WTC11 (cell line): ENCODE measurements around the gene HID1. TPM values are rescaled to one million over a fixed set of nuclear protein-coding genes. Genes with fewer than 3 reads are reported as not detected.
A peak's percentile ranks its signal among the peaks of the same experiment; 100 is the strongest.

Experiments used
- ATAC-seq: fragments of 200-7000 bp; cut with Tn5 transposase; 2 replicates; pipeline ENCODE4 v1.10.0; 2021; ENCODE audit warnings: mild to moderate bottlenecking, moderate library complexity
- CTCF ChIA-PET: fragments of 300-600 bp; sonication (Branson Sonifier 250); formaldehyde crosslinking; loops from one replicate; lab custom pipeline; 2021; ENCODE audit warnings: antibody characterized with exemption; lab: Charles Lee
- POLR2A ChIA-PET: fragments of 350-600 bp; sonication (Branson Sonifier 250); formaldehyde crosslinking; loops from one replicate; lab custom pipeline; 2021; ENCODE audit warnings: antibody characterized with exemption; lab: Charles Lee
- DNase-seq: peaks from one replicate; pipeline ENCODE4 v3.0.0; 2021; ENCODE audit warnings: low spot score
- H3K27ac Mint-ChIP-seq: 2 replicates; pipeline ENCODE4 v1.8.0; 2021; ENCODE audit warnings: mixed read lengths
- H3K27me3 Mint-ChIP-seq: 2 replicates; pipeline ENCODE4 v1.8.0; 2021; ENCODE audit warnings: low read depth, mild to moderate bottlenecking, moderate library complexity, mixed read lengths
- H3K36me3 Mint-ChIP-seq: 2 replicates; pipeline ENCODE4 v1.8.0; 2021; ENCODE audit warnings: mixed read lengths
- H3K4me1 Mint-ChIP-seq: 2 replicates; pipeline ENCODE4 v1.8.0; 2022; ENCODE audit warnings: mixed read lengths
- H3K4me3 Mint-ChIP-seq: 2 replicates; pipeline ENCODE4 v1.8.0; 2021; ENCODE audit warnings: mild to moderate bottlenecking, moderate library complexity, mixed read lengths
- H3K9me3 Mint-ChIP-seq: 2 replicates; pipeline ENCODE4 v1.8.0; 2021; ENCODE audit warnings: mixed read lengths
- CREB1 ChIP-seq: sonication (generic); formaldehyde crosslinking; IDR thresholded peaks from 2 replicates; pipeline ENCODE4 v1.8.0; 2023; ENCODE audit warnings: mild to moderate bottlenecking, missing genetic modification reagents
- GTF2I ChIP-seq: fragments of 250-450 bp; sonication (Bioruptor Pico); conservative IDR thresholded peaks from 2 replicates; pipeline ENCODE4 v1.4.0; 2021; ENCODE audit warnings: mild to moderate bottlenecking
- NFATC4 ChIP-seq: fragments of 250-450 bp; sonication (Bioruptor Pico); IDR thresholded peaks from 2 replicates; pipeline ENCODE4 v1.9.0; 2021; ENCODE audit warnings: mild to moderate bottlenecking
- OVOL2 ChIP-seq: fragments of 250-450 bp; sonication (Bioruptor Pico); IDR thresholded peaks from 2 replicates; pipeline ENCODE4 v1.9.0; 2021; ENCODE audit warnings: mild to moderate bottlenecking, borderline replicate concordance
- PREB ChIP-seq: sonication (generic); formaldehyde crosslinking; IDR thresholded peaks from 2 replicates; pipeline ENCODE4 v1.8.1; 2022; ENCODE audit warnings: mild to moderate bottlenecking, missing genetic modification reagents, moderate library complexity, borderline replicate concordance
- SMAD4 ChIP-seq: sonication (generic); formaldehyde crosslinking; IDR thresholded peaks from 2 replicates; pipeline ENCODE4 v1.8.0; 2022; ENCODE audit warnings: mild to moderate bottlenecking, missing genetic modification reagents
- TEAD1 ChIP-seq: sonication (generic); formaldehyde crosslinking; IDR thresholded peaks from 2 replicates; pipeline ENCODE4 v1.8.0; 2022; ENCODE audit warnings: mild to moderate bottlenecking, missing genetic modification reagents
- ZNF138 ChIP-seq: sonication (generic); formaldehyde crosslinking; conservative IDR thresholded peaks from 2 replicates; pipeline ENCODE4 v1.8.1; 2022; ENCODE audit warnings: mild to moderate bottlenecking, moderate library complexity, missing genetic modification reagents
- ZNF423 ChIP-seq: fragments of 250-450 bp; sonication (Bioruptor Pico); IDR thresholded peaks from 2 replicates; pipeline ENCODE4 v2.1.2; 2022; ENCODE audit warnings: mild to moderate bottlenecking, moderate library complexity
- ZNF512 ChIP-seq: sonication (generic); formaldehyde crosslinking; IDR thresholded peaks from 2 replicates; pipeline ENCODE4 v1.8.1; 2022; ENCODE audit warnings: missing genetic modification reagents, borderline replicate concordance
- ZNF671 ChIP-seq: fragments of 250-450 bp; sonication (Bioruptor Pico); IDR thresholded peaks from 2 replicates; pipeline ENCODE4 v1.8.0; 2021; ENCODE audit warnings: mild to moderate bottlenecking
- total RNA-seq: library from RNA; stranded (reverse); gene quantifications from 3 replicates; pipeline ENCODE4 v1.2.3, GENCODE V29; 2021
- TF ChIP-seq, protein P1 (sequence below): sonication (generic); formaldehyde crosslinking; IDR thresholded peaks from 2 replicates; pipeline ENCODE4 v1.8.0; 2022; ENCODE audit warnings: missing genetic modification reagents
- TF ChIP-seq, protein P2 (sequence below): sonication (generic); formaldehyde crosslinking; IDR thresholded peaks from 2 replicates; pipeline ENCODE4 v1.8.0; 2023; ENCODE audit warnings: mild to moderate bottlenecking, missing genetic modification reagents
- TF ChIP-seq, protein P3 (sequence below): sonication (generic); formaldehyde crosslinking; conservative IDR thresholded peaks from 2 replicates; pipeline ENCODE4 v1.8.1; 2022; ENCODE audit warnings: mild to moderate bottlenecking, missing genetic modification reagents
- TF ChIP-seq, protein P4 (sequence below): sonication (generic); formaldehyde crosslinking; IDR thresholded peaks from 2 replicates; pipeline ENCODE4 v1.8.0; 2023; ENCODE audit warnings: missing genetic modification reagents, mild to moderate bottlenecking, borderline replicate concordance

HID1 gene
- total RNA-seq, 1 experiment from 2014 or later = 16.7 TPM

DNA sequence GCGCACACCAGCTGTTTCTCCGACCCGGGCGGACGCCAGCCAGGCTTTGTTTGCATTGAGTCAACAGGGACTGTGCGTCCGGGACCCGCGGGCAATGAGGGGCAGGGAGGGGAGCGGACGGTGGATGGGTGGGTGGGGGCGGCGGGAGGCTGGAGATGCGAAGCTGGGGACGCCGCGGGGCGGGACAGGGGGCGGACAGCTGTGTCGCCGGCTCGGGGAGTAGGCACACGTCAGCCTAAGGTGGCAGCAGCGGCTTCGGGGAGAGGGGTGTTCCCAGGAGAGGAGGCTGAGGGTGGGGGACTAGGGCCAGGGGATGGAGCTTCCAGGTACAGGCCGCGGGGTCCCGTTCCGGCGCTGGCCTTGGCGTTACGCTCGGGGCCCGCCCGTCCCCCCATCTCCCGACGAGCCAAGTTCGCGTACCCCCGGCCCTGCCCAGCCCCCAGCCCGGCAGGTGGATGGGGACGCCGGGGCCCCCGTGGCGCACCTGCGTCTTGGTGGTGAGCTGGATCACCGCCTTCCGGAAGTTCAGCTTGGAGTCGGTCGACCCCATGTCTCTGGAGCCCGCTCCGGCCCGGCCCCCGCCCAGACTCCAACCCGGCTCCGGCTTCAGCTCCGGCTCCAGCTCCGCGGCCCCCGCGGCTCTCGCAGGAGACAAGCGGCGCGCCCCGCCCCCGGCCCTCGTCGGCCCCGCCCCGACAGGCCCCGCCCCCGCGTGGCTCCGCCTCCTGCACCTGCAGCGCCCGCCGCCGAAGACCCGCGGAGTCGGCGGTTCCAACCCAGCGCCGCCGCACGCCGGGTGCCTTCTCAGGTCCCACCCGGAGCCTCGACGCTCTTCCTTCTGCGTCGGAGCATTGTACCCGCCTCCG lies at the start of gene HID1 (continued):
- TF ChIP-seq, protein P1, sequence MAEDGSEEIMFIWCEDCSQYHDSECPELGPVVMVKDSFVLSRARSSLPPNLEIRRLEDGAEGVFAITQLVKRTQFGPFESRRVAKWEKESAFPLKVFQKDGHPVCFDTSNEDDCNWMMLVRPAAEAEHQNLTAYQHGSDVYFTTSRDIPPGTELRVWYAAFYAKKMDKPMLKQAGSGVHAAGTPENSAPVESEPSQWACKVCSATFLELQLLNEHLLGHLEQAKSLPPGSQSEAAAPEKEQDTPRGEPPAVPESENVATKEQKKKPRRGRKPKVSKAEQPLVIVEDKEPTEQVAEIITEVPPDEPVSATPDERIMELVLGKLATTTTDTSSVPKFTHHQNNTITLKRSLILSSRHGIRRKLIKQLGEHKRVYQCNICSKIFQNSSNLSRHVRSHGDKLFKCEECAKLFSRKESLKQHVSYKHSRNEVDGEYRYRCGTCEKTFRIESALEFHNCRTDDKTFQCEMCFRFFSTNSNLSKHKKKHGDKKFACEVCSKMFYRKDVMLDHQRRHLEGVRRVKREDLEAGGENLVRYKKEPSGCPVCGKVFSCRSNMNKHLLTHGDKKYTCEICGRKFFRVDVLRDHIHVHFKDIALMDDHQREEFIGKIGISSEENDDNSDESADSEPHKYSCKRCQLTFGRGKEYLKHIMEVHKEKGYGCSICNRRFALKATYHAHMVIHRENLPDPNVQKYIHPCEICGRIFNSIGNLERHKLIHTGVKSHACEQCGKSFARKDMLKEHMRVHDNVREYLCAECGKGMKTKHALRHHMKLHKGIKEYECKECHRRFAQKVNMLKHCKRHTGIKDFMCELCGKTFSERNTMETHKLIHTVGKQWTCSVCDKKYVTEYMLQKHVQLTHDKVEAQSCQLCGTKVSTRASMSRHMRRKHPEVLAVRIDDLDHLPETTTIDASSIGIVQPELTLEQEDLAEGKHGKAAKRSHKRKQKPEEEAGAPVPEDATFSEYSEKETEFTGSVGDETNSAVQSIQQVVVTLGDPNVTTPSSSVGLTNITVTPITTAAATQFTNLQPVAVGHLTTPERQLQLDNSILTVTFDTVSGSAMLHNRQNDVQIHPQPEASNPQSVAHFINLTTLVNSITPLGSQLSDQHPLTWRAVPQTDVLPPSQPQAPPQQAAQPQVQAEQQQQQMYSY (CRISPR knock-in tag) = peak; percentile 59
- TF ChIP-seq ZNF423 (no peak; the same call in 1 of the 2 replicates), GTF2I (CRISPR knock-in tag) (no peak), PREB (CRISPR knock-in tag) (no peak)
- TF ChIP-seq, protein P2, sequence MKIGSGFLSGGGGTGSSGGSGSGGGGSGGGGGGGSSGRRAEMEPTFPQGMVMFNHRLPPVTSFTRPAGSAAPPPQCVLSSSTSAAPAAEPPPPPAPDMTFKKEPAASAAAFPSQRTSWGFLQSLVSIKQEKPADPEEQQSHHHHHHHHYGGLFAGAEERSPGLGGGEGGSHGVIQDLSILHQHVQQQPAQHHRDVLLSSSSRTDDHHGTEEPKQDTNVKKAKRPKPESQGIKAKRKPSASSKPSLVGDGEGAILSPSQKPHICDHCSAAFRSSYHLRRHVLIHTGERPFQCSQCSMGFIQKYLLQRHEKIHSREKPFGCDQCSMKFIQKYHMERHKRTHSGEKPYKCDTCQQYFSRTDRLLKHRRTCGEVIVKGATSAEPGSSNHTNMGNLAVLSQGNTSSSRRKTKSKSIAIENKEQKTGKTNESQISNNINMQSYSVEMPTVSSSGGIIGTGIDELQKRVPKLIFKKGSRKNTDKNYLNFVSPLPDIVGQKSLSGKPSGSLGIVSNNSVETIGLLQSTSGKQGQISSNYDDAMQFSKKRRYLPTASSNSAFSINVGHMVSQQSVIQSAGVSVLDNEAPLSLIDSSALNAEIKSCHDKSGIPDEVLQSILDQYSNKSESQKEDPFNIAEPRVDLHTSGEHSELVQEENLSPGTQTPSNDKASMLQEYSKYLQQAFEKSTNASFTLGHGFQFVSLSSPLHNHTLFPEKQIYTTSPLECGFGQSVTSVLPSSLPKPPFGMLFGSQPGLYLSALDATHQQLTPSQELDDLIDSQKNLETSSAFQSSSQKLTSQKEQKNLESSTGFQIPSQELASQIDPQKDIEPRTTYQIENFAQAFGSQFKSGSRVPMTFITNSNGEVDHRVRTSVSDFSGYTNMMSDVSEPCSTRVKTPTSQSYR (CRISPR knock-in tag) = no peak
- TF ChIP-seq, all 79 proteins: peak for 6

DNA sequence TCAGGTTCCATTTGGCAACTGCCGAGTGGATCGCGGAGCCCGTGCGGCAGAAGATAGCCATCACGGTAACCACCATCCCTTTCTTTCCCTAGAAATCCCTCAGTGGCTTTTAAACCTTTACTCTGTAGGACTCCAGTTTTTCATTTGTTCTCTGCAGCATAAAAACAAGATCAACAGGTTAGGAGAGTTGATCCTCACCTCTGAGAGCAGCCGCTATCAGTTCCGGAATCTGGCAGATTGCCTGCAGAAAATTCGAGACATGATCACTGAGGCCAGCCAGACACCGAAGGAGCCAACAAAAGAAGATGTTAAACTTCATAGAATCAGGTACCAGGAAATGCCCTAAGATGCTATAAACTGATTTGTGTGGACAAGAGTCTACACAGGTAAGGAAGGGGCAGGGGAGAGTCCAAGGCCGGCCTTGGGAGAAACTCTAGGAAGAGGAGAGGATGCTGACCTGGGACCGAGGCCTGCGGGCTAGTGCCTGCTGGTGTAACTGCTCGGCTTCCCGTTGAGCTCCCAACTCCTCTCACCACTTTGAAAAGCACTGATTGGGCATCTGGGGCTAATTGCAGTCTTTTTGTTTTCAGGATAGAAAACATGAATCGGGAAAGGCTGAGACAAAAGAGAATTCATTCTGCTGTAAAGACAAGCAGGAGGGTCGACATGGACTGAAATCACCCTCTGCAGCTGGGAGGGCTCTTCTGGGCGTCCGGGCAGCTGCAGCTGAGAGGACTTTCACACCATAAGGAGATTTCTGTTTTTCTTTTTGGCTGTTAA lies 48.0 kb upstream of the HID1 start:
- no peaks in the 10 kb centered on the region for H3K27me3 Mint-ChIP-seq
- CTCF ChIA-PET = no interaction called here
- peaks cover 46% of the 10 kb centered on the region for H3K36me3 Mint-ChIP-seq
- no peak overlapping the region for H3K4me3 Mint-ChIP-seq
- peak overlapping the region; percentile 49; the same call in 1 of the 2 replicates for H3K27ac Mint-ChIP-seq
- TF ChIP-seq ZNF138 (CRISPR knock-in tag) (no peak), NFATC4 (CRISPR knock-in tag) (no peak), TEAD1 (no peak), ZNF512 (no peak), OVOL2 (CRISPR knock-in tag) (no peak), SMAD4 (CRISPR knock-in tag) (no peak), CREB1 (CRISPR knock-in tag) (no peak), ZNF671 (CRISPR knock-in tag) (no peak)
- TF ChIP-seq, protein P3, sequence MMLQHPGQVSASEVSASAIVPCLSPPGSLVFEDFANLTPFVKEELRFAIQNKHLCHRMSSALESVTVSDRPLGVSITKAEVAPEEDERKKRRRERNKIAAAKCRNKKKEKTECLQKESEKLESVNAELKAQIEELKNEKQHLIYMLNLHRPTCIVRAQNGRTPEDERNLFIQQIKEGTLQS (CRISPR knock-in tag) = no peak
- TF ChIP-seq, protein P4, sequence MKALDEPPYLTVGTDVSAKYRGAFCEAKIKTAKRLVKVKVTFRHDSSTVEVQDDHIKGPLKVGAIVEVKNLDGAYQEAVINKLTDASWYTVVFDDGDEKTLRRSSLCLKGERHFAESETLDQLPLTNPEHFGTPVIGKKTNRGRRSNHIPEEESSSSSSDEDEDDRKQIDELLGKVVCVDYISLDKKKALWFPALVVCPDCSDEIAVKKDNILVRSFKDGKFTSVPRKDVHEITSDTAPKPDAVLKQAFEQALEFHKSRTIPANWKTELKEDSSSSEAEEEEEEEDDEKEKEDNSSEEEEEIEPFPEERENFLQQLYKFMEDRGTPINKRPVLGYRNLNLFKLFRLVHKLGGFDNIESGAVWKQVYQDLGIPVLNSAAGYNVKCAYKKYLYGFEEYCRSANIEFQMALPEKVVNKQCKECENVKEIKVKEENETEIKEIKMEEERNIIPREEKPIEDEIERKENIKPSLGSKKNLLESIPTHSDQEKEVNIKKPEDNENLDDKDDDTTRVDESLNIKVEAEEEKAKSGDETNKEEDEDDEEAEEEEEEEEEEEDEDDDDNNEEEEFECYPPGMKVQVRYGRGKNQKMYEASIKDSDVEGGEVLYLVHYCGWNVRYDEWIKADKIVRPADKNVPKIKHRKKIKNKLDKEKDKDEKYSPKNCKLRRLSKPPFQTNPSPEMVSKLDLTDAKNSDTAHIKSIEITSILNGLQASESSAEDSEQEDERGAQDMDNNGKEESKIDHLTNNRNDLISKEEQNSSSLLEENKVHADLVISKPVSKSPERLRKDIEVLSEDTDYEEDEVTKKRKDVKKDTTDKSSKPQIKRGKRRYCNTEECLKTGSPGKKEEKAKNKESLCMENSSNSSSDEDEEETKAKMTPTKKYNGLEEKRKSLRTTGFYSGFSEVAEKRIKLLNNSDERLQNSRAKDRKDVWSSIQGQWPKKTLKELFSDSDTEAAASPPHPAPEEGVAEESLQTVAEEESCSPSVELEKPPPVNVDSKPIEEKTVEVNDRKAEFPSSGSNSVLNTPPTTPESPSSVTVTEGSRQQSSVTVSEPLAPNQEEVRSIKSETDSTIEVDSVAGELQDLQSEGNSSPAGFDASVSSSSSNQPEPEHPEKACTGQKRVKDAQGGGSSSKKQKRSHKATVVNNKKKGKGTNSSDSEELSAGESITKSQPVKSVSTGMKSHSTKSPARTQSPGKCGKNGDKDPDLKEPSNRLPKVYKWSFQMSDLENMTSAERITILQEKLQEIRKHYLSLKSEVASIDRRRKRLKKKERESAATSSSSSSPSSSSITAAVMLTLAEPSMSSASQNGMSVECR = no peak
- H3K4me1 Mint-ChIP-seq = no peaks in the 10 kb centered on the region
- ATAC-seq (no peak), DNase-seq (no peak)
- peaks cover 11% of the 10 kb centered on the region for H3K9me3 Mint-ChIP-seq
- POLR2A ChIA-PET = no interaction called here
